Activated CD4-positive, alpha-beta T cell treated with anti-CD3 and anti-CD28 coated beads for 4 hours (primary cell): Measurements from ENCODE around the gene TIMM44.
A peak's percentile ranks its signal among the peaks of the same experiment; 100 is the strongest.

Experiments used
- DNase-seq, 2 donors: peaks; one replicate each; pipeline ENCODE4 v3.0.0-alpha.2; 2020

The TIMM44 gene

GRCh38 chr19:7912144-7912696, 31.2 kb downstream of the TIMM44 start:
- DNase-seq: no peak

- DNase-seq: no peak
Measured at GRCh38 chr19:7911508-7912143, 31.8 kb downstream of the TIMM44 start.

GRCh38 chr19:7910321-7911161, 32.9 kb downstream of the TIMM44 start:
- no peak for DNase-seq

- no peak for DNase-seq
Measured at GRCh38 chr19:7909471-7910067, 33.9 kb downstream of the TIMM44 start.

- no peak for DNase-seq
Measured at GRCh38 chr19:7908742-7909461, 34.6 kb downstream of the TIMM44 start.

- no peak for DNase-seq
Measured at GRCh38 chr19:7908078-7908699, 35.3 kb downstream of the TIMM44 start.

- no peak for DNase-seq
Measured at GRCh38 chr19:7907544-7907943, 35.9 kb downstream of the TIMM44 start.

GRCh38 chr19:7907122-7907521, 36.3 kb downstream of the TIMM44 start:
- DNase-seq: no peak

- DNase-seq: no peak
Measured at GRCh38 chr19:7905859-7906258, 37.6 kb downstream of the TIMM44 start.

GRCh38 chr19:7905268-7905667, 38.2 kb downstream of the TIMM44 start:
- no peak for DNase-seq

- no peak for DNase-seq
Measured at GRCh38 chr19:7904074-7905020, 39.1 kb downstream of the TIMM44 start.

GRCh38 chr19:7903244-7904073, 40.0 kb downstream of the TIMM44 start, which contains the start of gene MAP2K7:
TSS of gene MAP2K7 (plus strand) at chr19:7903877. CDS start at chr19:7903945, 68 bp downstream.
- peak; percentile 100 for DNase-seq

- DNase-seq: no peak
Measured at GRCh38 chr19:7902796-7903243, 40.6 kb downstream of the TIMM44 start.

- DNase-seq: no peak
Measured at GRCh38 chr19:7901337-7901736, 42.1 kb downstream of the TIMM44 start.

- no peak for DNase-seq
Measured at GRCh38 chr19:7900931-7901330, 42.5 kb downstream of the TIMM44 start.

GRCh38 chr19:7900401-7900870, 43.0 kb downstream of the TIMM44 start:
- DNase-seq: no peak

GRCh38 chr19:7899751-7900378, 43.6 kb downstream of the TIMM44 start:
- DNase-seq: no peak

- DNase-seq: no peak
Measured at GRCh38 chr19:7898967-7899366, 44.5 kb downstream of the TIMM44 start.

- DNase-seq: no peak
Measured at GRCh38 chr19:7897292-7897691, 46.2 kb downstream of the TIMM44 start.

GRCh38 chr19:7895565-7895964, 47.9 kb downstream of the TIMM44 start:
- DNase-seq: no peak
